ENCODE measurements around the gene ELMOD1. TPM values are rescaled to one million over a fixed set of nuclear protein-coding genes. Genes with fewer than 3 reads are reported as not detected.

The ELMOD1 gene
- total and polyA plus RNA-seq, 2 donors: 0.05 to 0.34 TPM

- H3K4me1 ChIP-seq (ENCODE audit: control insufficient read depth in 2 of 2, insufficient read depth in 2 of 2, low read length in 2 of 2): no peaks in the 10 kb centered on the region
- no peak for DNase-seq (ENCODE audit: low read depth in 6 of 9, low spot score in 9 of 9)
- H3K9me3 ChIP-seq (ENCODE audit: control insufficient read depth in 2 of 2, insufficient read depth in 1 of 2, low read length in 1 of 2): no peaks in the 10 kb centered on the region
- no peaks in the 10 kb centered on the region for H3K36me3 ChIP-seq (ENCODE audit: control insufficient read depth in 2 of 2, insufficient read depth in 2 of 2, low read length in 1 of 2)
- H3K4me3 ChIP-seq (ENCODE audit: low read length in 2 of 2): no peak within 1 kb of the TSS
- 76% methylated on average over 12 of the region's 12 CpGs for WGBS
- no peak within 1 kb of the TSS for H3K27ac ChIP-seq (ENCODE audit: low read depth in 1 of 2, low read length in 1 of 2)
- H3K27me3 ChIP-seq (ENCODE audit: control insufficient read depth in 2 of 2, insufficient read depth in 1 of 2, low read length in 1 of 2): no peaks in the 10 kb centered on the region
Measured at GRCh38 chr11:107711861-107712755, 121.2 kb downstream of the ELMOD1 start, which contains the start of gene SLN. Gene SLN, minus strand, starts transcription at chr11:107712056.

GRCh38 chr11:107713009-107713408 is 122.1 kb downstream of the ELMOD1 start:
- Histone ChIP-seq H3K36me3 (ENCODE audit: control insufficient read depth in 2 of 2, insufficient read depth in 2 of 2, low read length in 1 of 2) (no peaks in the 10 kb centered on the region), H3K4me3 (ENCODE audit: low read length in 2 of 2) (no peak overlapping the region), H3K27ac (ENCODE audit: low read depth in 1 of 2, low read length in 1 of 2) (no peak overlapping the region), H3K4me1 (ENCODE audit: control insufficient read depth in 2 of 2, insufficient read depth in 2 of 2, low read length in 2 of 2) (no peaks in the 10 kb centered on the region), H3K9me3 (ENCODE audit: control insufficient read depth in 2 of 2, insufficient read depth in 1 of 2, low read length in 1 of 2) (no peaks in the 10 kb centered on the region), H3K27me3 (ENCODE audit: control insufficient read depth in 2 of 2, insufficient read depth in 1 of 2, low read length in 1 of 2) (no peaks in the 10 kb centered on the region)
- WGBS: 70% methylated on average over 3 of the region's 3 CpGs
- DNase-seq (ENCODE audit: low read depth in 6 of 9, low spot score in 9 of 9): no peak

Other genes with a start within 250 kb of the ELMOD1 start
- gene CWF19L2, start 133.3 kb upstream of the ELMOD1 start, total RNA-seq: 20.4 TPM
- gene CWF19L2, start 133.3 kb upstream of the ELMOD1 start, polyA plus RNA-seq: 12.1 TPM
- 8.0 TPM for gene ALKBH8, start 25.4 kb upstream of the ELMOD1 start, total RNA-seq
- 6.7 TPM for gene ALKBH8, start 25.4 kb upstream of the ELMOD1 start, polyA plus RNA-seq
- 2.6 TPM for gene SLN, start 120.9 kb downstream of the ELMOD1 start, total RNA-seq
- 8.7 TPM for gene SLN, start 120.9 kb downstream of the ELMOD1 start, polyA plus RNA-seq

Data from thymus (tissue), 11 donors.